Panc1 (cell line): ENCODE data around the gene ATP6V0E2.

Experiments used
- SIN3A ChIP-seq: IDR thresholded peaks from 2 replicates; pipeline ENCODE4 v1.6.1; 2012; ENCODE audit warnings: low read depth, mild to moderate bottlenecking, low read length, moderate library complexity, borderline replicate concordance; ENCODE audit not compliant: insufficient read depth
- TCF7L2 ChIP-seq: IDR thresholded peaks from 2 replicates; pipeline ENCODE4 v1.6.1; 2011; ENCODE audit warnings: mild to moderate bottlenecking, low read depth, low read length, inconsistent platforms
- TF ChIP-seq, protein P1 (sequence below): fragments of 450-650 bp; IDR thresholded peaks from 2 replicates; pipeline ENCODE4 v1.5.1; 2017; ENCODE audit warnings: mild to moderate bottlenecking

DNA sequence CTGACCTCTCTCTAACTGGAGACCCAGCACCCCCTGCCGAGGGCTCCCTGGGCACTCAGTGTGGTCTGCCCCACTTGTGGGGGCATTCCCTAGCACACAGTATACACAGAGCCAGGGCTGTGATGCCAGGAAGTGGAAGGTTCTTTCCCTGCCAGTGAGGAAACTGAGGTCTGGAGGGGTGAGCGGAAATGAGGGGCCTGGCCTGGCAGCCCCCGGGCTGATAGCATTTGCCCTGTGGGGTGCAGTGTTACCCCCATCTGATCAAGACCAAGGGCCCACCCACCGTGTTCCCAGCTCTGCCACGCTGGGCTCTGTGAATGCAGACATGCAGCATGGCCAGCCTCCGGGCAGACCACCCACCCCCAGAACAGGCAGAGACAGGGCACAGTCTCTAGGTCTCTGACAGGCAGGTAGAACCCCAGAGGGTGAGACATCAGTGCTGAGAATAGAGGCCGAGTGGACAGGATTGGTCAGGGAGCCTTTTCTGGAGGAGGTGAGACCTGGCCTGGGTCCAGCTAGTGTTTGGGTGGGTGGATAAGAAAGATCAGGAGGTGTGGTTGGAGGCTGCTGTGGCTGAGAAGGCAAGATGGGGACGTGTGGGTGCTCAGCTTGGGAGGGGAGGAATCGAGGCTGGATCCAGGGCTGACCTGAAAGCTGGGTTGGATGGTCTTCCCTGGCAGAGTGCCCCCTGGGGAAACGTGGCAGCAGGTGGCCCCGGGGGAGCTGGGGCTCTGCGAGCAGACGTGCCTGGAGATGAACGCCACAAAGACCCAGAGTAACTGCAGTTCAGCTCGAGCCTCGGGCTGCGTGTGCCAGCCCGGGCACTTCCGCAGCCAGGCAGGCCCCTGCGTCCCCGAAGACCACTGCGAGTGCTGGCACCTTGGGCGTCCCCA lies 46.4 kb upstream of the ATP6V0E2 start:
- TF ChIP-seq, protein P1, sequence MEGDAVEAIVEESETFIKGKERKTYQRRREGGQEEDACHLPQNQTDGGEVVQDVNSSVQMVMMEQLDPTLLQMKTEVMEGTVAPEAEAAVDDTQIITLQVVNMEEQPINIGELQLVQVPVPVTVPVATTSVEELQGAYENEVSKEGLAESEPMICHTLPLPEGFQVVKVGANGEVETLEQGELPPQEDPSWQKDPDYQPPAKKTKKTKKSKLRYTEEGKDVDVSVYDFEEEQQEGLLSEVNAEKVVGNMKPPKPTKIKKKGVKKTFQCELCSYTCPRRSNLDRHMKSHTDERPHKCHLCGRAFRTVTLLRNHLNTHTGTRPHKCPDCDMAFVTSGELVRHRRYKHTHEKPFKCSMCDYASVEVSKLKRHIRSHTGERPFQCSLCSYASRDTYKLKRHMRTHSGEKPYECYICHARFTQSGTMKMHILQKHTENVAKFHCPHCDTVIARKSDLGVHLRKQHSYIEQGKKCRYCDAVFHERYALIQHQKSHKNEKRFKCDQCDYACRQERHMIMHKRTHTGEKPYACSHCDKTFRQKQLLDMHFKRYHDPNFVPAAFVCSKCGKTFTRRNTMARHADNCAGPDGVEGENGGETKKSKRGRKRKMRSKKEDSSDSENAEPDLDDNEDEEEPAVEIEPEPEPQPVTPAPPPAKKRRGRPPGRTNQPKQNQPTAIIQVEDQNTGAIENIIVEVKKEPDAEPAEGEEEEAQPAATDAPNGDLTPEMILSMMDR = no peak
- TF ChIP-seq SIN3A (no peak), TCF7L2 (no peak)
